AG04450 (cell line): Measurements from ENCODE around the gene AHRR. TPM values are rescaled to one million over a fixed set of nuclear protein-coding genes. Genes with fewer than 3 reads are reported as not detected.

Experiments used
- CTCF ChIA-PET: fragments of 300-600, 350-600 bp; formaldehyde crosslinking; extraction: SDS; loops from one replicate; lab custom pipeline; 2022; ENCODE audit warnings: antibody characterized with exemption, inconsistent platforms; lab: Charles Lee
- POLR2A ChIA-PET: fragments of 350-600 bp; formaldehyde crosslinking; extraction: SDS; loops from one replicate; lab custom pipeline; 2021; ENCODE audit warnings: antibody characterized with exemption, inconsistent platforms; lab: Yijun Ruan, JAX
- DNase-seq: peaks from one replicate; pipeline ENCODE4 v3.0.0-alpha.2; 2011; ENCODE audit warnings: low read depth, low spot score
- H3K27ac ChIP-seq: one replicate; pipeline ENCODE4 v1.5.1; 2012; ENCODE audit warnings: low read depth, low read length, control low read depth
- H3K27me3 ChIP-seq: one replicate; pipeline ENCODE4 v1.6.0; 2012; ENCODE audit warnings: low read length; ENCODE audit not compliant: control insufficient read depth, insufficient read depth
- H3K4me3 ChIP-seq: 2 replicates; pipeline ENCODE4 v1.5.1; 2011; ENCODE audit warnings: mild to moderate bottlenecking, low read depth, low read length, control low read depth
- H3K9me3 ChIP-seq: 2 replicates; pipeline ENCODE4 v1.5.1; 2012; ENCODE audit warnings: low read length; ENCODE audit not compliant: control insufficient read depth, insufficient read depth
- CTCF ChIP-seq: IDR thresholded peaks from 2 replicates; pipeline ENCODE4 v1.5.1; 2011; ENCODE audit warnings: low read depth, low read length, control low read depth, inconsistent platforms
- polyA plus RNA-seq: library from polyadenylated mRNA; depleted of rRNA; stranded (reverse); fragments of >200 nt; gene quantifications from 2 replicates; pipeline ENCODE4 v1.2.3, GENCODE V29; 2011

AHRR gene
- polyA plus RNA-seq, 1 experiment, result 22.3 TPM

DNA sequence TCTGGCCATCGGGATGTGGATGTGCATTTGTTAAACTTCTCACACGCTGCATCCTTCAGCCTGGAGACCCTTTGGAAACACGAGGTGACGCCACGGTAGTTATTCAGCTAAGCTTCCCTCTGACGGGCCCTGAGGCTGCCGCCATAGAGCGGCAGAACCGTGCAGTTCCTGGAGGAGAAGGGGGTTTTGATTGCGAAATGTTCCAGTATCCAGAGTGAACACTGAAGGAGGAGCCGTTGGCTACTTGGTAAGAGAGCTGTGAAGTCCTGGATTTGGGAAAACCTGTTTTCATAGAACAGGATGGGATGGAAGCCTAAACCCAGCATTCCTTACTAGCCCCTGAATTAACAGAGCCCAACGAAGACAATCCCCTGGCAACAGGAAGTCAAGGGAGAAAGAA is 98.5 kb downstream of the AHRR start:
- Histone ChIP-seq H3K9me3 (peaks cover 6% of the 10 kb centered on the region; the same call in 1 of the 2 replicates), H3K4me3 (no peak overlapping the region), H3K27me3 (no peaks in the 10 kb centered on the region), H3K27ac (no peak overlapping the region)
- POLR2A ChIA-PET, result interaction anchor here (1.0 kb wide), 1 partner anchor 20 kb away, joined by 3 read pairs; no protein-coding TSS in a partner anchor
- DNase-seq, result no peak
- no peak for TF ChIP-seq CTCF
- CTCF ChIA-PET, result interaction anchor here (2.3 kb wide), 1 partner anchor 10 kb away, joined by 8 read pairs; no protein-coding TSS in a partner anchor

- ChIA-PET POLR2A (no interaction called here), CTCF (no interaction called here)
- H3K27me3 ChIP-seq, result no peaks in the 10 kb centered on the region
- H3K4me3 ChIP-seq, result no peak overlapping the region
- no peak for TF ChIP-seq CTCF
- H3K27ac ChIP-seq, result no peak overlapping the region
- DNase-seq, result no peak
- peaks cover 5% of the 10 kb centered on the region; the same call in 1 of the 2 replicates for H3K9me3 ChIP-seq
These were observed 99.2 kb downstream of the AHRR start for GRCh38 chr5:420632-421286.

DNA sequence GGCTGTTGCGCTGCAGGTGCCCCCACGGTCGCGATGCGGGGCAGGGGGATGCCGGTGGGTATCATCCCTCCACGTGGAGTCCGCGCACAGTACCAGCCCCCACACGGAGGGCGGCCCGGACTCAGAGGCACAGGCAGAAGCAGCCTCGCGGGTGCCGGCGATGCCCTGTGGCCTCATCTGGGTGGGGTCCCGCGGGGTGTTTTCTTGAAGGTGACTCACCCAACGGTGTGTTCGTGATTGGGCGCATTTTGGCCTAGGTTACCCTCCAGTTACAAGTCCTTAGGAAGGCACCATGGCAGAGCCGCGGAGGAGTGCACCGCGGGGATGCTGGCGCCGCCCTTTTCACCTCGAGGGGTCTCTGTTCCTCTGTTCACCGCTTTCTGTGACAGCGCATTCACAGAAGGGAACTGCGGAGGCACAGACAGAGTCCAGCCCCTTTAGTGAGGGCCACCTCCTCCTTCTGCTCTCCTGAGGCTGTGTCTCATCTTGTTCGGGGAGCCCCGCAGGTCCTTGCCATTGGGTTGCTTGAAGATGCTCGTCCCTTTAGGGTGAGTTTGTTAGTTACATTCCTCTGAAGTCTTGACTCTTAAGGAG is 99.9 kb downstream of the AHRR start:
- DNase-seq, result no peak
- Histone ChIP-seq H3K9me3 (peaks cover 5% of the 10 kb centered on the region; the same call in 1 of the 2 replicates), H3K27me3 (no peaks in the 10 kb centered on the region), H3K27ac (no peak overlapping the region), H3K4me3 (no peak overlapping the region)
- POLR2A ChIA-PET, result no interaction called here
- CTCF ChIA-PET, result no interaction called here
- TF ChIP-seq CTCF, result no peak

DNA sequence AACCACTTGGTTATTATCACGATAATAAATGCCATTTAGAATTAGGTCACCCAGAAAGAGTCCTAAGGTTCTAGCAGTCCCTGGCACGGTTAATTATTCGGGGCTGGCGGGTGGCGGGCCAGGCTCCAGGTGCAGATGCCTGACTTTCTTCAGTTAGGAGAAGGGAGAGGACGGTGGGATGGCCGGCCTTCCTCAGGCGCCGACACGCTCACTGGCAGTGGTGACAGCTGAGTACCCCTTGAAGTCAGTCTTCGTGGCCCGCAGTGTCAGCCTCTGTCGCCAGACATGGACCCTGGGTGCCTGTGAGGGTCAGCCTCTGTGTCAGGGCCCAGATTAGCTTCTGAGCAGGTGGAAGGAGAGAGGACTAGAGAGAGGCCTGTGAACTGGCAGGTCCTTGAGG is 100.4 kb downstream of the AHRR start:
- ChIA-PET CTCF (no interaction called here), POLR2A (no interaction called here)
- no peak overlapping the region for H3K27ac ChIP-seq
- DNase-seq, result no peak
- H3K4me3 ChIP-seq, result no peak overlapping the region
- peaks cover 5% of the 10 kb centered on the region; the same call in 1 of the 2 replicates for H3K9me3 ChIP-seq
- no peaks in the 10 kb centered on the region for H3K27me3 ChIP-seq
- no peak for TF ChIP-seq CTCF
